ENCODE measurements around the gene AMT. TPM values are rescaled to one million over a fixed set of nuclear protein-coding genes. Genes with fewer than 3 reads are reported as not detected.
"Not testable (repeated sequence)": the region's sequence is repeated elsewhere in the genome, so short reads cannot be mapped to it uniquely, and the experiment has no call there.

The AMT gene
- total RNA-seq, 2 experiments from 2014 or later, result 3.2 to 6.9 TPM

GRCh38 chr3:49414753-49415152, 7.5 kb downstream of the AMT start:
- DNase-seq (no peak), ATAC-seq (no peak)
- Mint-ChIP-seq H3K36me3 (peaks cover 41% of the 10 kb centered on the region), H3K4me1 (peaks cover 59% of the 10 kb centered on the region), H3K9me3 (ENCODE audit: low read depth) (no peaks in the 10 kb centered on the region), H3K4me3 (no peak overlapping the region), H3K27me3 (no peaks in the 10 kb centered on the region), H3K27ac (peak overlapping the region; percentile 97)
- CTCF ChIA-PET, result interaction anchor here (0.7 to 4.2 kb wide), 6 partner anchors 14 to 75 kb away, joined by 4 to 43 read pairs (median 16); partner anchors contain the start of genes NICN1 and USP4

- no peak for DNase-seq
- Mint-ChIP-seq H3K4me3 (peak overlapping the region; percentile 95), H3K4me1 (peaks cover 65% of the 10 kb centered on the region), H3K27ac (peak overlapping the region; percentile 92), H3K9me3 (ENCODE audit: low read depth) (no peaks in the 10 kb centered on the region), H3K27me3 (no peaks in the 10 kb centered on the region), H3K36me3 (peaks cover 44% of the 10 kb centered on the region)
- no peak for ATAC-seq
- CTCF ChIA-PET, result interaction anchor here (2.5 to 4.2 kb wide), 4 partner anchors 16 to 73 kb away, joined by 6 to 43 read pairs (median 17); partner anchors contain the start of genes NICN1 and USP4
These were observed 8.9 kb downstream of the AMT start for GRCh38 chr3:49413338-49413734.

DNA sequence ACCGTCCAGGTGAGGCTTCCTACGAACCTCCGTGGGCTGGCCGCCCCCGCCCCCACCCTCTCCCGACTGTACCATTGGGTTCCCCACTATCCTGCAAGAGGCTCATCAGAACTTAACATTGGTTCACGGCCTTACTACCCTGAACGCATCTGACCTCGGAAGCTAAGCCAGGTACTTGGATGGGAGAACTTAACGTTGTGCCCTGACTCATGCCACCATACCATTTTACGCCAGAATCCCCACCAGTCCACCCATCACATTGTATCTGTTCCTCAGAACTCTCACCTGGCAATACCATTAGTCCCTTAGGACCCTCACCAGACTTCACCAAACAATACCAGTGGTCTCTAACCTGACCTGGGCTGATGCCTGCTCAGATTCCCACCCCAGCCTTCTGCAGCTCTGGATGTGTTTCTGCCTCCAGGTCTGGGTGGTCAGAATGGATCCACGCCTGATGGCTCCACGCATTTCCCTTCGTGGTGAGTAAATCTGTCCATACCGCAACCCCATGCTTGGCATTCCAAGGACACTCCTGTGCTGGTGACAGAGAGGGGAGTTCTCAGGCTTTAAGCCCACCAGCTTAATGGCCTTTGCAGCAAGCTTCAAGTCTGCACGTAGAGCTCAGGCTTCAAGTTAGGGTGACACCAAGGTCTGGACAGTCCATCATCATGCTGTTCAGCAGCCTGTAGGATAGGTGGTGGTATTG, 9.5 kb downstream of the AMT start:
- CTCF ChIA-PET, result interaction anchor here (1.1 to 4.2 kb wide), 7 partner anchors 16 to 319 kb away, joined by 3 to 43 read pairs (median 6); partner anchors contain the start of genes DAG1, NICN1, QRICH1 and USP4
- peak overlapping the region; percentile 92 for H3K27ac Mint-ChIP-seq

GRCh38 chr3:49411968-49412631, 10.2 kb downstream of the AMT start, which contains the start of the genes RHOA and TCTA:
Gene RHOA (minus strand): TSS chr3:49411976. CDS start chr3:49375589, 36,387 bp downstream.
Gene TCTA (plus strand): TSS chr3:49412423. CDS start chr3:49412427, 4 bp downstream.
- Mint-ChIP-seq H3K36me3 (peaks cover 45% of the 10 kb centered on the region), H3K27ac (peak within 1 kb of the TSS; percentile 92), H3K27me3 (no peaks in the 10 kb centered on the region)

More for the DNA sequence above, 9.5 kb downstream of the AMT start:
- ATAC-seq (no peak), DNase-seq (no peak)
- peaks cover 65% of the 10 kb centered on the region for H3K4me1 Mint-ChIP-seq
- H3K36me3 Mint-ChIP-seq, result peaks cover 44% of the 10 kb centered on the region
- peak overlapping the region; percentile 95 for H3K4me3 Mint-ChIP-seq
- H3K9me3 Mint-ChIP-seq (ENCODE audit: low read depth), result no peaks in the 10 kb centered on the region
- no peaks in the 10 kb centered on the region for H3K27me3 Mint-ChIP-seq

GRCh38 chr3:49411535-49411967, 10.7 kb downstream of the AMT start:
- CTCF ChIA-PET, result interaction anchor here (1.1 to 3.1 kb wide), 7 partner anchors 18 to 318 kb away, joined by 3 to 21 read pairs (median 4); partner anchors contain the start of genes DAG1, KLHDC8B, NICN1 and QRICH1
- DNase-seq, result peak; percentile 71

More at GRCh38 chr3:49411968-49412631, 10.2 kb downstream of the AMT start, which contains the start of the genes RHOA and TCTA:
- Mint-ChIP-seq H3K4me3 (peak within 1 kb of the TSS; percentile 95), H3K9me3 (ENCODE audit: low read depth) (no peaks in the 10 kb centered on the region), H3K4me1 (peaks cover 62% of the 10 kb centered on the region)
- peak; percentile 85 for ATAC-seq
- peak; percentile 99 for DNase-seq
- CTCF ChIA-PET, result interaction anchor here (1.1 to 3.1 kb wide), 8 partner anchors 17 to 319 kb away, joined by 3 to 21 read pairs (median 5); partner anchors contain the start of genes DAG1, KLHDC8B, NICN1 and QRICH1

DNA sequence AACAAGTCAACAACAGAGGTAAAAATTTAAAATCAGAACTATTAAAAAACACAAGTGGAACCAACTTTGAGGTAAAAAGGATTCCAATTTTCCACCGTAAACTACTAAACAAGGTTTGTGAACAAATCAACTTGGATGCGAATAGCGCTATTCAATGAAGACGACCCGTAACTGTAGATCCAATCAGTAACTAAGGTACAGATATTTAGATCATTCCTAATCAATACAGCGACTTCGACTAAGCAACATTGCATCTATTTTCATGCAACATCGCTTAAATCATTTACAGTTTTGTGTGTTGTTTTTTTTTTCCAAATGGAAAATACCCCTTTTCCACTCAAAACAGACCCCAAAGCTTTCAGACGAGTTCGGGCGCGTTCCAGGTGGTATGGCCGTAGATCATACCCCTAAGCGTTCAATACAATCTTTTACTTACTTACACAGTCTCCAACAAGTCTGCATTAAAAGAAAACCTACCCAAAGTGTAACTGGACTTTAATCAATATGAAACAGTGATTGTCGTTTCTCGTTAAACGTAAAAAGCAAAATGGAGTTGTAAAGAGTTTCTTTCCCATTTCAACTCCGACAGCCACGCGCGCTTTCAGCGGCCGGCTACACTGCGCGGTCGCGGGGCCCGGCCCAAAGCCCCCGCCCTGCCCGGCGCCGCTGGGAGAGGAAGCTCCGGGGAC, 11.3 kb downstream of the AMT start:
- Mint-ChIP-seq H3K4me3 (peak overlapping the region; percentile 95), H3K36me3 (peaks cover 44% of the 10 kb centered on the region), H3K27me3 (no peaks in the 10 kb centered on the region), H3K4me1 (peaks cover 59% of the 10 kb centered on the region), H3K9me3 (ENCODE audit: low read depth) (no peaks in the 10 kb centered on the region), H3K27ac (peak overlapping the region; percentile 91)
- ATAC-seq (no peak), DNase-seq (no peak)
- CTCF ChIA-PET, result interaction anchor here (1.3 to 3.1 kb wide), 3 partner anchors 38 to 240 kb away, joined by 4 to 21 read pairs (median 11); partner anchors contain the start of genes KLHDC8B and USP4

More at GRCh38 chr3:49411535-49411967, 10.7 kb downstream of the AMT start:
- ATAC-seq, result peak; percentile 16
- Mint-ChIP-seq H3K4me1 (peaks cover 61% of the 10 kb centered on the region), H3K4me3 (peak overlapping the region; percentile 95), H3K36me3 (peaks cover 47% of the 10 kb centered on the region), H3K27me3 (no peaks in the 10 kb centered on the region), H3K9me3 (ENCODE audit: low read depth) (no peaks in the 10 kb centered on the region), H3K27ac (peak overlapping the region; percentile 92)

GRCh38 chr3:49410066-49410845, 12.0 kb downstream of the AMT start:
- ATAC-seq, result no peak
- Mint-ChIP-seq H3K4me1 (peaks cover 59% of the 10 kb centered on the region), H3K36me3 (peaks cover 43% of the 10 kb centered on the region), H3K27me3 (no peaks in the 10 kb centered on the region), H3K4me3 (peak overlapping the region; percentile 95), H3K9me3 (ENCODE audit: low read depth) (no peaks in the 10 kb centered on the region), H3K27ac (peak overlapping the region; percentile 91)
- no peak for DNase-seq
- CTCF ChIA-PET, result interaction anchor here (1.6 to 3.1 kb wide), 2 partner anchors 70 to 71 kb away, joined by 5 to 21 read pairs; partner anchors contain the start of gene USP4

DNA sequence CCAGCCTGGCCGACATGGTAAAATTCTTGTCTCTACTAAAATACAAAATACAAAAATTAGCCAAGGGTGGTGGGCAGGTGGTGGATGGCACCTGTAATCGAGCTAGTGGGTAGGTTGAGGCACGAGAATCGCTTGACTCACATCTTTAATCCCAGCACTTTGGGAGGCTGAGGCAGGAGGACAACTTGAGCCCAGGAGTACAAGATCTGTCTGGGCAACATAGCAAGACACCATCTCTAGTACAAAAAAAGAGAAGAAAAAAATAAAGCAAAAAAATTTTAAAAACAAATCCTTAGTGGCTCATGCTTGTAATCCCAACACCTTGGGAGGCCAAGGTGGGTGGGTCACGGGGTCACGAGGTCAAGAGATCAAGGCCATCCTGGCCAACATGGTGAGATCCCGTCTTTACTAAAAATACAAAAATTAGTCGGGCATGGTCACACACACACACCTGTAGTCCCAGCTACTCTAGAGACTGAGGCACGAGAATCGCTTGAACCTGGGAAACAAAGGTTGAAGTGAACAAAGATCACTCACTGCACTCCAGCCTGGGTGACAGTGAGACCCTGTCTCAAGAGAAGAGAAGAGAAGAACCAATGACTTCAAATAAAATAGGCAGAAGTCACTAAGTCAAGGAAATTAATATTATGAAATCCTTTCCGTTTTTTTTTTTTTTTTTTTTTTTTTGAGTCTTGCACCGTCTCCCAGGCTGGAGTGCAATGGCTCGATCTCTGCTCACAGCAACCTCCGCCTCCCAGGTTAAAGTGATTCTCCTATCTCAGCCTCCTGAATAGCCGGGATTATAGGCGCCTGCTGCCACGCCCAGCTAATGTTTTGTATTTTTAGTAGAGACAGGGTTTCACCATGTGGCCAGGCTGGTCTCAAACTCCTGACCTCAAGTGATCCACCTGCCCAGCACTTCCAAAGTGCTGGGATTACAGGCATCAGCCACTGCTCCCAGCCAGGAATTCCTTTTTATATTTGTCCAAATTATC, 15.4 kb downstream of the AMT start:
- H3K27me3 Mint-ChIP-seq, result no peaks in the 10 kb centered on the region
- no peak overlapping the region for H3K4me3 Mint-ChIP-seq
- ATAC-seq (no peak), DNase-seq (no peak)
- peaks cover 40% of the 10 kb centered on the region for H3K36me3 Mint-ChIP-seq
- H3K27ac Mint-ChIP-seq, result peak overlapping the region; percentile 60
- H3K4me1 Mint-ChIP-seq, result peaks cover 44% of the 10 kb centered on the region
- CTCF ChIA-PET, result interaction anchor here (0.6 to 0.9 kb wide), 4 partner anchors 42 to 70 kb away, joined by 3 read pairs; partner anchors contain the start of gene USP4
- H3K9me3 Mint-ChIP-seq (ENCODE audit: low read depth), result no peaks in the 10 kb centered on the region

- not testable (repeated sequence) for ATAC-seq; H3K4me3 Mint-ChIP-seq; DNase-seq; H3K27me3 Mint-ChIP-seq; H3K9me3 Mint-ChIP-seq (ENCODE audit: low read depth)
- CTCF ChIA-PET, result interaction anchor here (1.2 kb wide), 1 partner anchor 44 kb away, joined by 3 read pairs; no protein-coding TSS in a partner anchor
- Mint-ChIP-seq H3K4me1 (peaks cover 52% of the 10 kb centered on the region), H3K36me3 (peaks cover 43% of the 10 kb centered on the region), H3K27ac (peak overlapping the region; percentile 48)
These were observed 16.7 kb downstream of the AMT start for GRCh38 chr3:49405570-49405969.

DNA sequence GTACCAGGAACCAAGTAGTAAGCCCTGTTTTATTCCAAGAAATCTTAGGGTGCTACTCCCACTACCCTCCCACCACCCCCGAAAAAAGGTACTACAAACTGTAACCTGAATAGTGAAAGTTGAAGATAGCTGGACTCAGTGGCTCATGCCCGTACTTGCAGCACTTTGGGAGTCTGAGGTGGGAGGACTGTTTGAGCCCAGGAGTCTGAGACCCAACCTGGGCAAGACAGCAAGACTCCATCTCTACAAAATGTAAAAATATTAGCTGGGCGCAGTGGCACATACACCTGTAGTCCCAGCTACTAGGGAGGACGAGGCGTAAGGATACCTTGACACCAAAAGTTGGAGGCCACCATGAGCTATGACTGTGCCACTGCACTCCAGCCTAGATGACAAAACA, 18.4 kb downstream of the AMT start:
- ATAC-seq (no peak), DNase-seq (no peak)
- H3K36me3 Mint-ChIP-seq, result peaks cover 42% of the 10 kb centered on the region
- H3K27me3 Mint-ChIP-seq, result no peaks in the 10 kb centered on the region
- CTCF ChIA-PET, result interaction anchor here (0.5 to 1.4 kb wide), 2 partner anchors 43 to 62 kb away, joined by 3 to 4 read pairs; no protein-coding TSS in a partner anchor
- no peak overlapping the region for H3K4me3 Mint-ChIP-seq
- peaks cover 55% of the 10 kb centered on the region for H3K4me1 Mint-ChIP-seq
- H3K27ac Mint-ChIP-seq, result no peak overlapping the region
- H3K9me3 Mint-ChIP-seq (ENCODE audit: low read depth), result no peaks in the 10 kb centered on the region

- DNase-seq, result no peak
- CTCF ChIA-PET, result interaction anchor here (1.6 kb wide), 1 partner anchor 61 kb away, joined by 5 read pairs; the partner anchor contains the start of gene USP4
- no peak for ATAC-seq
- H3K9me3 Mint-ChIP-seq (ENCODE audit: low read depth), result no peaks in the 10 kb centered on the region
- peaks cover 52% of the 10 kb centered on the region for H3K4me1 Mint-ChIP-seq
- H3K27me3 Mint-ChIP-seq, result no peaks in the 10 kb centered on the region
- H3K36me3 Mint-ChIP-seq, result peaks cover 43% of the 10 kb centered on the region
- H3K4me3 Mint-ChIP-seq, result no peak overlapping the region
- peak overlapping the region; percentile 11 for H3K27ac Mint-ChIP-seq
These were observed 20.5 kb downstream of the AMT start for GRCh38 chr3:49401766-49402165.

Measured in activated CD8-positive, alpha-beta memory T cell treated with anti-CD3 and anti-CD28 coated beads, Interleukin-2, amount 10 ng/mL, durations not matched to agents 7 days and 5 days (primary cell).